ENCODE data around the gene TFEC.

- TF ChIP-seq RAD21 (IDR thresholded peaks at IDR 0.05; ENCODE audit: low read length) (no peak), YY1 (IDR thresholded peaks at IDR 0.05; ENCODE audit: low read depth) (no peak), POLR2AphosphoS5 (IDR thresholded peaks at IDR 0.05; ENCODE audit: low read depth, low read length) (no peak), FOSL2 (IDR thresholded peaks at IDR 0.05; ENCODE audit: borderline replicate concordance, low read depth) (no peak), CTCF (IDR thresholded peaks at IDR 0.05) (no peak)
Measured at GRCh38 chr7:115940460-115941060, 90.0 kb downstream of the TFEC start.
